OCI-LY3 (cell line): ENCODE measurements around the gene SLC4A5.

Experiments
- H2AFZ ChIP-seq: fragments of 200-600, 300-600 bp; shearing (Covaris generic); 2 replicates; pipeline ENCODE4 v1.6.0; 2014; ENCODE audit warnings: antibody characterized with exemption, low read depth, low read length
- H3K27ac ChIP-seq: fragments of 200-600, 300-600 bp; sonication (generic); 2 replicates; pipeline ENCODE4 v1.5.1; 2014; ENCODE audit warnings: mild to moderate bottlenecking, low read length, moderate library complexity, mixed read lengths
- H3K27me3 ChIP-seq: fragments of 200-600, 300-600 bp; sonication (generic); 2 replicates; pipeline ENCODE4 v1.6.1; 2014; ENCODE audit warnings: low read depth, low read length, mixed read lengths
- H3K36me3 ChIP-seq: fragments of 200-600, 300-600 bp; sonication (generic); replicated peaks from 2 replicates; pipeline ENCODE3; 2014; ENCODE audit warnings: low read depth, low read length, mixed read lengths
- H3K4me1 ChIP-seq: fragments of 300-600, 200-600 bp; sonication (generic); 2 replicates; pipeline ENCODE4 v1.6.1; 2014; ENCODE audit warnings: low read length, mixed read lengths
- H3K4me2 ChIP-seq: fragments of 200-600, 300-600 bp; sonication (generic); 2 replicates; pipeline ENCODE4 v1.6.1; 2014; ENCODE audit warnings: low read length, mixed read lengths
- H3K4me3 ChIP-seq: fragments of 300-600, 200-600 bp; sonication (generic); 2 replicates; pipeline ENCODE4 v1.5.1; 2014; ENCODE audit warnings: antibody characterized with exemption, mild to moderate bottlenecking, low read length, moderate library complexity
- H3K79me2 ChIP-seq: fragments of 300-600, 200-600 bp; shearing (Covaris generic); 2 replicates; pipeline ENCODE4 v1.6.1; 2014; ENCODE audit warnings: mild to moderate bottlenecking, low read length, mixed read lengths
- H3K9ac ChIP-seq: fragments of 300-600, 200-600 bp; shearing (Covaris generic); 2 replicates; pipeline ENCODE4 v1.6.0; 2014; ENCODE audit warnings: mild to moderate bottlenecking, low read length, moderate library complexity
- H3K9me3 ChIP-seq: fragments of 200-600, 300-600 bp; shearing (Covaris generic); 2 replicates; pipeline ENCODE4 v1.6.1; 2014; ENCODE audit warnings: low read length, mixed read lengths; ENCODE audit not compliant: insufficient read depth
- H4K20me1 ChIP-seq: fragments of 200-600, 300-600 bp; sonication (generic); 2 replicates; pipeline ENCODE4 v1.6.1; 2016; ENCODE audit warnings: low read length, mixed read lengths; ENCODE audit not compliant: insufficient read depth
- CTCF ChIP-seq: fragments of 200-600, 300-600 bp; sonication (generic); IDR thresholded peaks from 2 replicates; pipeline ENCODE4 v1.5.1; 2014; ENCODE audit warnings: antibody characterized with exemption, low read length, low read depth
- EZH2phosphoT487 ChIP-seq: fragments of 200-600 bp; shearing (Covaris generic); IDR thresholded peaks from 2 replicates; pipeline ENCODE4 v1.6.1; 2018; ENCODE audit warnings: antibody characterized with exemption, mixed run types, low read depth

SLC4A5 gene

GRCh38 chr2:74301262-74301661 lies 42.0 kb downstream of the SLC4A5 start:
- no peak for TF ChIP-seq EZH2phosphoT487
- no peak for TF ChIP-seq CTCF
- Histone ChIP-seq H3K9me3 (0 out of 2 replicates have a peak, but pooled peaks cover 3% of the 10 kb centered on the region), H3K36me3 (peaks cover 8% of the 10 kb centered on the region), H3K4me1 (peaks cover 37% of the 10 kb centered on the region), H4K20me1 (no peaks in the 10 kb centered on the region), H3K4me2 (no peak overlapping the region), H3K27me3 (no peaks in the 10 kb centered on the region), H3K27ac (no peak overlapping the region), H3K9ac (no peak overlapping the region), H3K4me3 (no peak overlapping the region), H3K79me2 (no peaks in the 10 kb centered on the region), H2AFZ (no peak overlapping the region)

GRCh38 chr2:74300506-74300905 lies 42.7 kb downstream of the SLC4A5 start:
- Histone ChIP-seq H4K20me1 (no peaks in the 10 kb centered on the region), H3K4me3 (no peak overlapping the region), H3K27ac (no peak overlapping the region), H3K36me3 (peaks cover 8% of the 10 kb centered on the region), H3K4me1 (peaks cover 44% of the 10 kb centered on the region), H2AFZ (no peak overlapping the region), H3K27me3 (no peaks in the 10 kb centered on the region), H3K9ac (no peak overlapping the region), H3K9me3 (0 out of 2 replicates have a peak, but pooled peaks cover 3% of the 10 kb centered on the region), H3K4me2 (no peak overlapping the region), H3K79me2 (no peaks in the 10 kb centered on the region)
- TF ChIP-seq EZH2phosphoT487 (no peak), CTCF (no peak)

- TF ChIP-seq EZH2phosphoT487 (no peak), CTCF (no peak)
- Histone ChIP-seq H2AFZ (no peak overlapping the region), H3K27me3 (no peaks in the 10 kb centered on the region), H3K4me1 (peaks cover 46% of the 10 kb centered on the region), H3K4me2 (peak overlapping the region; percentile 70), H3K27ac (peak overlapping the region; percentile 95), H3K79me2 (no peaks in the 10 kb centered on the region), H3K9me3 (0 out of 2 replicates have a peak, but pooled peaks cover 3% of the 10 kb centered on the region), H3K4me3 (peak overlapping the region; percentile 11; the same call in 1 of the 2 replicates), H3K36me3 (peaks cover 8% of the 10 kb centered on the region), H3K9ac (peak overlapping the region; percentile 46; the same call in 1 of the 2 replicates), H4K20me1 (no peaks in the 10 kb centered on the region)
These were observed 45.3 kb downstream of the SLC4A5 start for GRCh38 chr2:74297950-74298349.

- no peaks in the 10 kb centered on the region for H3K27me3 ChIP-seq
- 0 out of 2 replicates have a peak, but pooled peaks cover 3% of the 10 kb centered on the region for H3K9me3 ChIP-seq
- peak overlapping the region; percentile 70 for H3K4me2 ChIP-seq
- H3K79me2 ChIP-seq, result no peaks in the 10 kb centered on the region
- peak overlapping the region; percentile 45 for H3K4me3 ChIP-seq
- peaks cover 8% of the 10 kb centered on the region for H3K36me3 ChIP-seq
- H3K27ac ChIP-seq, result peak overlapping the region; percentile 95
- H4K20me1 ChIP-seq, result no peaks in the 10 kb centered on the region
- 0 out of 2 replicates have a peak overlapping the region, but pooled peaks have one; percentile 73 for H2AFZ ChIP-seq
- H3K9ac ChIP-seq, result peak overlapping the region; percentile 62
- TF ChIP-seq CTCF (no peak), EZH2phosphoT487 (no peak)
- peaks cover 52% of the 10 kb centered on the region for H3K4me1 ChIP-seq
These were observed 45.8 kb downstream of the SLC4A5 start for GRCh38 chr2:74297391-74297790.
